SJCRH30 (cell line): Measurements from ENCODE around the gene MRFAP1L1. TPM values are rescaled to one million over a fixed set of nuclear protein-coding genes. Genes with fewer than 3 reads are reported as not detected.
"Not testable (repeated sequence)": the region's sequence is repeated elsewhere in the genome, so short reads cannot be mapped to it uniquely, and the experiment has no call there.

Experiments
- DNase-seq, 2 experiments: peaks; one replicate each; pipeline ENCODE4 v3.0.0-alpha.2; 2015 to 2020
- H3K27ac ChIP-seq: fragments of 250-450 bp; sonication (Bioruptor Pico); 2 replicates; pipeline ENCODE4 v1.5.1; 2020; ENCODE audit warnings: mild to moderate bottlenecking, moderate library complexity
- H3K27me3 ChIP-seq: fragments of 250-450 bp; sonication (Bioruptor Pico); 2 replicates; pipeline ENCODE4 v1.5.1; 2020; ENCODE audit warnings: mild to moderate bottlenecking, moderate library complexity
- H3K36me3 ChIP-seq: fragments of 250-450 bp; sonication (Bioruptor Pico); 2 replicates; pipeline ENCODE4 v1.5.1; 2020; ENCODE audit warnings: mild to moderate bottlenecking, moderate library complexity
- H3K4me1 ChIP-seq: fragments of 250-450 bp; sonication (Bioruptor Pico); 2 replicates; pipeline ENCODE4 v1.5.1; 2020; ENCODE audit warnings: mild to moderate bottlenecking, moderate library complexity
- H3K4me3 ChIP-seq: fragments of 250-450 bp; sonication (Bioruptor Pico); 2 replicates; pipeline ENCODE4 v1.5.1; 2020; ENCODE audit warnings: mild to moderate bottlenecking, moderate library complexity
- H3K9me3 ChIP-seq: fragments of 250-450 bp; sonication (Bioruptor Pico); replicated peaks from 2 replicates; pipeline ENCODE4 v1.5.1; 2020; ENCODE audit warnings: mild to moderate bottlenecking, moderate library complexity
- total RNA-seq: library from RNA; depleted of rRNA; stranded (reverse); fragments of >200 nt; shearing (Covaris generic); gene quantifications from 2 replicates; pipeline ENCODE4 v1.2.3, GENCODE V29; 2014; rRNA removed

MRFAP1L1 gene
- total RNA-seq, result 88.4 and 88.7 TPM in 2 replicates

DNA sequence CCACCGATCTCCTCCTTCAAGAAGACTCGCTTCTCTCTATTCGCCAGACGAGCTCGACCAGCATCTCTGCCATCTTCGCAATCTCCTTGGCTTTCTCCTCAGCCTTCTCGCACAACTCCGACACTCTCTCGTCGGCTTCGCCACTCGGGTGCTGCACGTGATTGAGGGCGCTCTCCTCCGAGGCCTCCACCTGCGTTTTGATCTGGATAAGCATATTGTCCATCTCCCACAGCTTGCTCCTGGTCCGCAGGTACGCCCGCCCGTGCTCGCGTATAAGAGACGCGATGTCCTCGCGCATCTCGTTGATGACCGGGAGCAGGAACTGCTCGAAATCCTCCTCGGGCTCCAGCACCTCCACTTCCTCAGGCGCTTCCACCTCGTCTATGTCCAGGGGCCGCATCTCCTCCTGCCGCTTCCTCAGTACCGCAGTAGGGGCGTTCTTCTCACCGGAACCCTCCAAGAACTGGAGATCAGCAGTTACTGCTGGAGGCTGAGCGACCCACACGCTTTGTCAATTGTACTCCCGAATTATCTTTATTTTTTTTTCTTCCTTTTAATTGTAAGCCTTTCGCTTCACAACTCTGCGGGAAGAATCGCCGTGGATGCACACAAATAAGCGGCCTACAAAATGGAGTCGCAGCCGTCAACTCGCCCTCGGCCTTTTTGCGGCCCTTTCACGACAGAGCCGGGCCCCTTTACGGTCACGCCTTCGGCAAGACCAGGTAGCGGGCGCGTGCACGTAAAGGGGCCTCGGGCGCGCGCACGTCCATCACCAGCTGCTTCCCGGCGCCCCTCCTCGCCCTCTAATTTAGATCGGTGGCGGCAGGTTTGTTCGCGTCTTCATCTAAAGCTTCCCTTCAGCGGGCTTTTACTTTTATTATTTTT is at the start of gene MRFAP1L1:
Gene MRFAP1L1 (minus strand): TSS at position 636 of the 885 bp plus-strand sequence. CDS start 236 bp downstream, at position 400.
- H3K27me3 ChIP-seq, result no peaks in the 10 kb centered on the region
- peaks cover 12% of the 10 kb centered on the region; the same call in 1 of the 2 replicates for H3K36me3 ChIP-seq
- H3K4me3 ChIP-seq, result peak within 1 kb of the TSS; percentile 84
- H3K27ac ChIP-seq, result peak within 1 kb of the TSS; percentile 46
- peaks cover 10% of the 10 kb centered on the region for H3K4me1 ChIP-seq
- H3K9me3 ChIP-seq, result 0 out of 2 replicates have a peak, but pooled peaks cover 5% of the 10 kb centered on the region
- peak; percentile 97 for DNase-seq

DNA sequence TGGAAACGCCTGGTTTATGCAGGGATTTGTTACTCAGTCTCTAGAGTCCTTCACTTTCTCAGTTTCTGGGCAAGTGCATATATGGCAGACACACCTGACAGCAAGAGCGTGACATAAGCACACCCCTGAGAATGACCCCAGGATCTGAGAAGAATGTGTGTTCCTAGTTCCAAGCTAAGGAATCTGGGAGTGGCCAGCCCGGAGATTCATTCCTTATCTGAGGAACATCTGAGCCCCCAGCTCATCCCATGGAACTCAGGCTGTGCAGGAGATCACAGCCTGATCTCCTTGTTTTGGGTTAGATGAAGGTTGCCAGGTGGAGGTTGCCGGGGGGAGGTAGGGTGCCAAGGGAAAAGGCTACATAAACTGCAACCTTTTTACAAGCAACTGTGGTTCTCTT is 49.1 kb upstream of the MRFAP1L1 start:
- H3K27me3 ChIP-seq, result peaks cover 4% of the 10 kb centered on the region; the same call in 1 of the 2 replicates
- no peak for DNase-seq
- H3K36me3 ChIP-seq, result no peaks in the 10 kb centered on the region
- no peak overlapping the region for H3K4me3 ChIP-seq
- H3K27ac ChIP-seq, result no peak overlapping the region
- no peaks in the 10 kb centered on the region for H3K9me3 ChIP-seq
- H3K4me1 ChIP-seq, result peaks cover 10% of the 10 kb centered on the region; the same call in 1 of the 2 replicates

DNA sequence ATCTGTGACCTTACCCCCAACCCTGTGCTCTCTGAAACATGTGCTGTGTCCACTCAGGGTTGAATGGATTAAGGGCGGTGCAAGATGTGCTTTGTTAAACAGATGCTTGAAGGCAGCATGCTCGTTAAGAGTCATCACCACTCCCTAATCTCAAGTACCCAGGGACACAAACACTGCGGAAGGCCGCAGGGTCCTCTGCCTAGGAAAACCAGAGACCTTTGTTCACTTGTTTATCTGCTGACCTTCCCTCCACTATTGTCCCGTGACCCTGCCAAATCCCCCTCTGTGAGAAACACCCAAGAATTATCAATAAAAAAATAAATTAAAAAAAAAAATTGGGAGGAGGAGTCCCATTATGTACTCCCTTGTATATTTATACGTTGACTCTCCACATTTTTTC is 46.7 kb upstream of the MRFAP1L1 start:
- DNase-seq, H3K36me3 ChIP-seq, H3K27ac ChIP-seq, H3K9me3 ChIP-seq, H3K4me3 ChIP-seq, H3K27me3 ChIP-seq: not testable (repeated sequence)
- H3K4me1 ChIP-seq, result peaks cover 12% of the 10 kb centered on the region; the same call in 1 of the 2 replicates

DNA sequence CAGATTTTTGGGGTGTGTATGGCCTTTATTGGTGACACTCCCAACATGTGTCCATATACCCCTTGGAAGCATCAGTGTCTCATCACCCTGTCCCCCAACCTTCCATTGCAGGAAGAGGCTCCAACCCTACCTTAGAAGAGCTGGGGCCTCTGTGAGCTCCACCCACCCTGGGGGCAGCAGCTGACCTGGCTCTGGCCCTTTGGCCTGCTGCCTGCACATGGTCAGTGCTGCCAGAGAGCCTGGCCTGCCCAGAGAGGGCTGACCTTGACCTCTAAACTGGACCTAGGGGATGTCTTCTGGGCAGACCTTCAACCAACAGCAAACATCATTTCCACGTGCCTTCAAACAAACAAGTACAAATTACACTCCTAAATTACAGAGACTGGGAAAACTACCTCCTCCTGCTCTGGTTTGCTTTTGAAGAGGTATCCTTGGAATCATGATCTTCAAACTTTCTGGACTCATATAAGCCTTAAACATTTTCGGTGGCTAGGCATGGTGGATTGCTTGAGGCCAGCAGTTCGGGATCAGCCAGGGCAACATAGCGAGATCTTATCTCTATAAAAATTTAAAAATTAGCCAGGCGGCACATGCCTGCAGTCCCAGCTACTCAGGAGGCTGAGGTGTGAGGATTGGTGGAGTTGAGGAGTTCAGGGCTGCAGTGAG is 45.6 kb upstream of the MRFAP1L1 start:
- no peaks in the 10 kb centered on the region for H3K9me3 ChIP-seq
- H3K4me3 ChIP-seq, result no peak overlapping the region
- peaks cover 12% of the 10 kb centered on the region; the same call in 1 of the 2 replicates for H3K4me1 ChIP-seq
- no peaks in the 10 kb centered on the region for H3K27me3 ChIP-seq
- H3K36me3 ChIP-seq, result no peaks in the 10 kb centered on the region
- H3K27ac ChIP-seq, result no peak overlapping the region
- DNase-seq, result no peak

DNA sequence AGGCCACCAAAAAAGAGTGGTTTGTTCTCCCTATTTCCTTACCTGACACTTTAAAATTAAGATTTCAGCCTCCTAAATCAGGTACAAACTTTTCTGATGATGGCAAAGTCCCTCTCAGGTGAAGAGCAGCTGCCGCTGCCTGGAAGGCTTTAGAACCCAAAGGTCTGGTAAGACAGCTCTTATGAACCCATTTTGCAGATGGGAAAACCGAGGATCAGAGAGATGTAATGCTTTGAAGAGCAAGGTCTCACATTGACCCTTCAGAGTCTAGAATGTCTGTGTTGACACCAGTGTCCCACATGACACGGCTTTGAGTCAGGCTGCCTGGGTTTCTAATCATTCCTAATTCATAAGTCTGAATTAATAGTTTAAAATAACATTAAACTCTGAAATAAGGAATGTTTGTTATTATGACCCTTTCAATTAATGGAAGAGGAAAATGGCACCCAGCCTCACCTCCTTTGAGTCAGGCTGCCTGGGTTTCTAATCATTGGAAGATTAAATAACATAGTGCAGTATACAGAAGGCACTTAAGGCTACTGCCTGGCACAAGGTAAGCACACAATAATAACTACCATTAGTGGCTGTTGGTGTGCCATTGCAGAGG is 44.9 kb upstream of the MRFAP1L1 start:
- no peaks in the 10 kb centered on the region for H3K9me3 ChIP-seq
- H3K27me3 ChIP-seq, result no peaks in the 10 kb centered on the region

DNA sequence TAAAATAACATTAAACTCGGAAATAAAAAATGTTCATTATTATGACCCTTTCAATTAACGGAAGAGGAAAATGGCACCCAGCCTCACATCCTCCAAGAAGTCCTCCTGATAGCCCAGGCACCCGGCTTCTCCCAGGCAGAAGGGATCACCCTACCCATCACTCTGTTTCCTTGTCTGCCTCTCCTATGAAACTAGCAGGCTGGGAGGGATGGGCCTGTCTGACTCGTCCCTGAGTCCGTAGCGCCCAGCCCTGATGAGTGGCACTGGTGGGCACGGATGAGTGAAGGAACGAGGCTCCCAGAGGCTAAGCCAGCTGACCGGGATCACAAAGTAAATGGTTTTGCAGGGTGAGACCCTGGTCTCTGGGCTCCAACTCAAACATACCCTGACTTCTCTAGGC is 44.2 kb upstream of the MRFAP1L1 start:
- Histone ChIP-seq H3K27me3 (no peaks in the 10 kb centered on the region), H3K36me3 (no peaks in the 10 kb centered on the region), H3K27ac (no peak overlapping the region), H3K4me1 (peaks cover 13% of the 10 kb centered on the region), H3K4me3 (no peak overlapping the region), H3K9me3 (no peaks in the 10 kb centered on the region)
- DNase-seq, result no peak

More for the DNA sequence above, 44.9 kb upstream of the MRFAP1L1 start:
- no peak for DNase-seq
- Histone ChIP-seq H3K4me1 (peaks cover 10% of the 10 kb centered on the region; the same call in 1 of the 2 replicates), H3K4me3 (no peak overlapping the region), H3K27ac (no peak overlapping the region), H3K36me3 (no peaks in the 10 kb centered on the region)

DNA sequence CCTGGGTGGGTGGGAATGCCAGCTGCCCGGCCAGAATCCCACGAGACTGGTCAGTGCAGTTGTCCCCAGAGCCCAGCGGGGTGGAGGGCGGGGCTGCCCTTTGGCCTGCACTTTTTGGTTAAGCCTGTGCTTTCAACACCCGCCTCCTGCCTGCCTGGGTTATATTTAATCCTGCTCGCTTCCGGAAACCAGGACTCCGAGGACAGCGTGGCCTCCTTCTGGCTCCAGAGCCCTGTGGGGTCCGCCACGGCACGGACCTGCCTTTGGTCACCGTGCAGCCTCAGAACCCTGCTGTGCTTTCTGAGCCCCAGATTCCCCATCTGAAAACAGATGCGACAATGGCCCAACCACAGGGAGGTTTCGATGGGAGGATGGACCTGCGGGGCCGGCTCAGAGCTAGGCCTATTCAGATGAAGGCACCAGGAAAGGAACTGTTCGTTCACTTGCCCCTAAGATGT is 43.5 kb upstream of the MRFAP1L1 start:
- Histone ChIP-seq H3K27me3 (no peaks in the 10 kb centered on the region), H3K27ac (no peak overlapping the region), H3K4me3 (no peak overlapping the region), H3K36me3 (no peaks in the 10 kb centered on the region), H3K4me1 (peaks cover 21% of the 10 kb centered on the region), H3K9me3 (no peaks in the 10 kb centered on the region)
- no peak for DNase-seq

DNA sequence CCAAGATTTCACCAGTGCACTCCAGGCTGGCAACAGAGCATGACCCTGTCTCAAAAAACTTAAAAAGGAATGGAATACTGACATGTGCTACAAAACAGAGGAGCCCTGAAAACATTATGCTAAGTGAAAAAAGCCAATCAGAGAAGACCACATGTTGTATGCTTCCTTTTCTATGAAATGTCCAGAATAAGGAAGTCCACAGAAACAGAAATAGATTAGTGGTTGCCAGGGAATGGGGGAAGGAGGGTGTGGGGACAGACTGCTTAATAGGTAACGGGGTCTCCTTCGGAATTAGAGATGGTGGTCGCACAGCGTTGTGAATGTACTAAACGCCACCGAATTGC is 42.8 kb upstream of the MRFAP1L1 start:
- DNase-seq, result no peak
- H3K27me3 ChIP-seq, result no peaks in the 10 kb centered on the region
- H3K27ac ChIP-seq, result no peak overlapping the region
- peaks cover 22% of the 10 kb centered on the region for H3K4me1 ChIP-seq
- H3K36me3 ChIP-seq, result no peaks in the 10 kb centered on the region
- no peaks in the 10 kb centered on the region for H3K9me3 ChIP-seq
- H3K4me3 ChIP-seq, result no peak overlapping the region

DNA sequence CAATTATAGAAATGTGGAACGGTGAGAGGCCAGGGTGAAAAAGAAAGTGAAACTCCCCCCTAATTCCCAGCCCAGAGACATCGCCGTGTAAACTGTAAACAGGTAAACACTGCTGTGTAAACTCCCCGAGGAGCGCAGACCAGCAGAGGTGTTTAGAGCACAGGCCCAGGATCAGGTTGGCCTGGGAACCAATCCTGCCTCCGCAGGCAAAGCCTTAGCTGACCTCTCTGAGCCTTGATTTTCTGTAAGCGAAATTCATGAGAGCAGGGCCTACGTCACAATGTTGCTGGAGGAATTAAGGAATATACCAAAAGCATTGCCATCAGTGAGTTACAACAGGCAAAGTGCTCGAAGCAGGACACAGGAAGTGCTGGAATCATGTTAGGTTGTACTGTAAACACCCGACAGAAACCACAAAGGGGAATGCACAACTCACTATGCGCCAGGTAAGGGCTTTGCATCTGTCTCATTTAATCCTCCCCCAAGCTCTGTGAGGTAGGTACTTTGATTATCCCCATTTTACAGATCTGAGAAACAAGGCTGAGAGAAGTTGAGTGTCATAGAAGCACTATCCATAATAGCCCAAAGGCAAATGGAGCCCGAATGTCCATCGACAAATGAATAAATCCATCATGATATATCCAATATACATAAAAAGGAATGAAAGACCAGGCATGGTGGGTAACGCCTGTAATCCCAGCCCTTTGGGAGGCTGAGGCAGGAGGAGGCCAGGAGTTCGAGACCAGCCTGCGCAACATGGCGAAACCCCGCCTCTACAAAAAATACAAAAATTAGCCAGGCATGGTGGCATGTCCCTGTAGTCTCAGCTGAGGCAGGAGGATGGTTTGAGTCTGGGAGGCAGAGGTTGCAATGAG is 42.2 kb upstream of the MRFAP1L1 start:
- H3K4me1 ChIP-seq, result peaks cover 28% of the 10 kb centered on the region
- no peak overlapping the region for H3K4me3 ChIP-seq
- no peak overlapping the region for H3K27ac ChIP-seq
- no peaks in the 10 kb centered on the region for H3K9me3 ChIP-seq
- no peaks in the 10 kb centered on the region for H3K27me3 ChIP-seq
- H3K36me3 ChIP-seq, result no peaks in the 10 kb centered on the region
- no peak for DNase-seq

DNA sequence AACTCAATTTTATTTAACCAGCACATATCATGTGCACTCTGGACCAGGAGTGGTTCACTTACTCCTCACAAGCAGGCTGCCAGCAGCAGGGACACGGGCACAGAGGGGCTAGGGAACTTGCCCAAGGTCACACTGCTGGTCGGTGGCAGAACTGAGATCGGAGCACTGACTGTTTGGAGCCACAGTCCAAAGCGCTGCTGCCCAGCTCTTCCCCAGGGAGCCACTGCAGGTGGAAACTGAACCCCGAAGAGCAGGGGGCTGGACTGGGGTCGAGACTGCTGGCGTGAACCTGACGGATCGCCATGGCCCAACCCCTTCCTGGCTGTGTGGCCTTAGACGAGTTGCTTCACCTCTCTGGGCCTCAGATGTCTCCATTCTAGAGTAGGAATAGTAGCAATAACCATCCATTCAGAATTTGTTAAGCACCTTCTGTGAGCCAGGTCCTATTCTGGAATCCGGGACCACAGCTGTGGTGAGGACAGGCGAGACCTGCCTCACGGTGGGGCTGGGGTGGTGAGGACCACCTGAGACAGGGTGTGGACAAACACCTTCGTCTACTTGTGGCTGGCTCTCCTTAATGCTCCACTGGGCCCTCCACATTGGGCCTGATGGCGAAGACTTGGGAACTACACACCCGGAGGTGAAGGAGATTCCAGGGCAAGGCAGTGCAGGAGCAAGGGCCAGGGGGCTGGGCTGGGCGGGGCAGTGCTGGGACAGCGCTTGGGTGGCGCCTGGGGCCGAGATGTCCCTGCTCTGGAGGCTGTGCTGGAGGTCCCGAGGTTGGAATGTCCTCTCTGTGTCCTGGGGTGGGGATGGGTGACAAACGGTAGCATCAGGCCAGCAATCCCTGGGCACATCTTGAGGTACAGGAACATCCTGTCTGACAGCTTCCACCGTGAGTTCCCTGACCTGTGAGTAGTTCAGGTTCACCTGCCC is 40.9 kb upstream of the MRFAP1L1 start:
- DNase-seq, result no peak
- peaks cover 39% of the 10 kb centered on the region for H3K4me1 ChIP-seq
- H3K36me3 ChIP-seq, result no peaks in the 10 kb centered on the region
- H3K9me3 ChIP-seq, result no peaks in the 10 kb centered on the region
- no peak overlapping the region for H3K4me3 ChIP-seq
- H3K27ac ChIP-seq, result no peak overlapping the region
- H3K27me3 ChIP-seq, result no peaks in the 10 kb centered on the region

DNA sequence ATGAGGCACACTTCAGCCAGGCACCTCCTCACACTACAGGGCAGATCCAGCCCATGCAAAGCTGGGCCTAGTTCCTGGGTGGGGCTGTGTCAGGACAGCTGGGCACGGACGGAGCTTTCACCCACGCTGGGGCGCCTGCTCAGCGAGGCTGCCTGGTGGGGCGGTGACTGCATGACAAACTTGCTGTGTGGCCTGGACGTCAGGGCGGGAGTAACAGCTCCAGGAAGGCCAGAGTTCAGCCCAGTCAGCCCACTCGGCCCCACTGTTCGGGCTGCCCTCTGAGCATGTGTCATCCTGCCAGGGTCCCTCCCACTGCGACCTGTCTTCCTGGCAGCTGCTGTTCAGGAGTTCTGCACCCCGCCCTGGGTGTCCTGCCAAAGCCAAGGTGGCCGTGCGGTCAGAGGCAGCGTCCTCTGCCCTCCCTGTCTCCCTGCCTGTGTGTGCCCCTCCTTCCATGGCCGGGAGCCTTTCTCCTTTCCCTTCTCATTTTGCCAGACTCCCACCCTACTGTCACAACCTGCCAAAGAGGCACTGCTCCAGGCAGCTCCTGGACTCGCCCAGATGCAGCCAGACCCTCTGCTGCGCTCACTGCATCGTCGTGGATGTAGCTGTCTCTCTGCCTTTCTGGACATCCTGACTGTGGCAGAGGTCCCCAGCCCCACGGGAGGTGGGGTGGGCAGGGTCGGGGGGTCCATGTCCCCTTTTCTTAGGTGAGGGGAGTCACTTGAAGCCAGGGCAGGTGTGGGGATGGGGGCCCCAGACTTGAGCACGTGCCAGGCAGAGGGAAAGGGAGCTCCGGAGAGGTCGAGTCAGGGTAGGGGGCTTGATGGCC is 39.9 kb upstream of the MRFAP1L1 start:
- peak; percentile 81 to 83 for DNase-seq
- Histone ChIP-seq H3K36me3 (no peaks in the 10 kb centered on the region), H3K4me1 (peaks cover 39% of the 10 kb centered on the region), H3K27ac (peak overlapping the region; percentile 12; the same call in 1 of the 2 replicates), H3K27me3 (no peaks in the 10 kb centered on the region), H3K9me3 (no peaks in the 10 kb centered on the region), H3K4me3 (peak overlapping the region; percentile 21)

DNA sequence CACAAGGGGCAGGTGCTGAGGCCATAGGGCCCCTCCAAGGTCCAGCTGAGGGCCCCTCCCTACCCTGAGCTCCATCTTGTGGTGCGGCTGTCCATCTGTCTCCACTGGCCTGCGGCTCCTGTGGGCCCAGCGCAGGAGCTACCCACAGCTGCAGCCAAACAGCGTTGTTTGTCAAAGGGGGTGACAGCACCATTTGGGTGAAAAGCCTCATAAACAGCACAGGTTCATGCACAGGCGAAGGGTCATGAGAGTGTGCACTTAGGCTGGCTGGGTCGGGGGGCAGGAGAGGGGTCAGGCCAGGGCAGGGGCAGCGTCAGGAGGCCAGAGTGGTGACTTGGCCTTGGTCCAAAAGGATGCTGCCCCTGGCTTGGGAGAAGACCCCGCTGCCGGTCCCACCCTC is 38.6 kb upstream of the MRFAP1L1 start:
- no peak overlapping the region for H3K27ac ChIP-seq

More for the DNA sequence above, 38.6 kb upstream of the MRFAP1L1 start:
- DNase-seq, result no peak
- no peaks in the 10 kb centered on the region for H3K27me3 ChIP-seq
- no peaks in the 10 kb centered on the region for H3K36me3 ChIP-seq
- H3K9me3 ChIP-seq, result no peaks in the 10 kb centered on the region
- no peak overlapping the region for H3K4me3 ChIP-seq
- peaks cover 38% of the 10 kb centered on the region for H3K4me1 ChIP-seq
